Transverse colon (tissue), 4 donors: Measurements from ENCODE around the gene PDSS2. TPM values are rescaled to one million over a fixed set of nuclear protein-coding genes. Genes with fewer than 3 reads are reported as not detected.

Experiments used
- DNase-seq: peaks from one replicate; pipeline ENCODE4 v3.0.0-alpha.2; 2019
- H3K27ac ChIP-seq, 4 donors: fragments of 200-600 bp; sonication (generic); 2 replicates each; pipeline ENCODE4 v1.5.1; 2016 to 2018; ENCODE audit warnings: inconsistent platforms in 4 of 4
- H3K27me3 ChIP-seq: fragments of 200-600 bp; sonication (generic); 2 replicates; pipeline ENCODE4 v1.5.1; 2017; ENCODE audit warnings: inconsistent platforms
- H3K36me3 ChIP-seq, 4 donors: fragments of 200-600 bp; sonication (generic); 2 replicates each; pipeline ENCODE4 v1.5.1; 2017 to 2019; ENCODE audit warnings: inconsistent platforms in 4 of 4
- H3K4me1 ChIP-seq, 4 donors: fragments of 200-600 bp; sonication (generic); 2 replicates each; pipeline ENCODE4 v1.5.1; 2017 to 2020; ENCODE audit warnings: inconsistent platforms in 4 of 4
- H3K4me3 ChIP-seq, 4 donors: fragments of 200-600 bp; sonication (generic); 1 replicate in 1 of 4; 2 replicates in 3 of 4; pipeline versions ENCODE4 v1.5.1 to v1.6.1; 2017 to 2019; ENCODE audit warnings: inconsistent platforms in 4 of 4
- H3K9me3 ChIP-seq, 2 donors: fragments of 200-600 bp; sonication (generic); 2 replicates each; pipeline ENCODE4 v1.5.1; 2017 to 2019; ENCODE audit warnings: inconsistent platforms in 2 of 2
- EP300 ChIP-seq: sonication (generic); formaldehyde crosslinking; IDR thresholded peaks from one replicate; pipeline ENCODE4 v1.6.1; 2017; ENCODE audit warnings: antibody characterized with exemption, low read depth
- POLR2A ChIP-seq: fragments of 450-650 bp; IDR thresholded peaks from one replicate; pipeline ENCODE4 v1.6.1; 2016; ENCODE audit warnings: antibody characterized with exemption, mild to moderate bottlenecking, moderate library complexity
- POLR2AphosphoS5 ChIP-seq, 3 donors: sonication (generic); formaldehyde crosslinking; IDR thresholded peaks; one replicate each; pipeline ENCODE4 v1.6.1; 2016; ENCODE audit warnings: antibody characterized with exemption in 3 of 3
- WGBS, 2 donors: methylation state at CpG; one replicate each; pipeline ENCODE4 v1.1.5; 2018; ENCODE audit warnings: low coverage in 1 of 2; 5-methylcytosine and 5-hydroxymethylcytosine counted together
- in situ Hi-C, 4 donors: fragments of 200-750 bp; cut with MboI; loops; one replicate each; pipeline versions ENCODE4 v1.15.0 to v1.15.1; 2017; ENCODE audit warnings: low sequenced_read_pairs in 3 of 4, low pct_ligation_motif_present in 1 of 4, low pct_unique_long_range_greater_than_20kb in 1 of 4
- intact Hi-C: fragments of 100-400 bp; cut with DNase I; formaldehyde crosslinking; loops from one replicate; pipeline ENCODE4 v1.15.1; 2023; ENCODE audit warnings: low total_unique reads
- total RNA-seq, 4 donors: library from RNA; depleted of rRNA; stranded (reverse); fragments of >200 nt; gene quantifications; one replicate each; pipeline ENCODE4 v1.1.0, GENCODE V29; 2016
- TF ChIP-seq, protein P1 (sequence below), 5 experiments: fragments of 200-600 bp in 3 of 5; fragments of 450-650 bp in 2 of 5; sonication (generic) in 3 of 5; IDR thresholded peaks; 1 replicate in 2 of 5; 2 replicates in 3 of 5; pipeline ENCODE4 v1.5.1; 2016 to 2017; ENCODE audit warnings: antibody characterized with exemption in 5 of 5, inconsistent platforms in 3 of 5, mild to moderate bottlenecking in 2 of 5, moderate library complexity in 1 of 5

The PDSS2 gene
- total RNA-seq, 4 donors from 2014 or later = 3.0 to 32.5 (median 15.6) TPM

DNA sequence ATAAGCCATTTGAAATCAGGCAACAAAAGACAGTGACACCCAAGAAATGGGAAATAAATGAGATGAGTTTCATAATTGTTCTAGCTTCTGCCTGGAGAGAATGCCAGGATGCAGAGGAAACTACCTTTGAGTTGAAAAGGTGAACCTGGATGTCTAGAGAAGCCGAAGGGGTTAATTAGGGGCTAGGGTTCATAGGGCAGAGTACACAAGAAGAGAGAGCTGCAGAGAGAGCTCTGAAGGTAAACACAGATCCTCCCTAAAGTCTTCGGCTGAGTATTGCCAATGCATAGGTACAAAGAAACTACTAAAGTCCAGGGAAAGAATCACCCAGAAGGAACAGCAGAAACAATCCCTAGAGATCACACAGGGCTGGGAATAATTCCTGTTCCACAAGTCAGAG lies 224.4 kb downstream of the PDSS2 start:
- no peaks in the 10 kb centered on the region for H3K9me3 ChIP-seq
- in situ Hi-C loops (no loop called here), intact Hi-C loops (no loop called here)
- no peak for DNase-seq
- peaks cover 0 to 5% (median 2%) of the 10 kb centered on the region in 4 donors for H3K4me1 ChIP-seq
- 47 to 75% methylated on average over 2 of the region's 2 CpGs for WGBS, 2 donors
- no peaks in the 10 kb centered on the region for H3K27me3 ChIP-seq
- H3K27ac ChIP-seq = no peak overlapping the region
- H3K36me3 ChIP-seq = peaks cover 0 to 12% (median 0%) of the 10 kb centered on the region in 4 donors
- TF ChIP-seq EP300 = no peak
- TF ChIP-seq POLR2AphosphoS5 (IDR thresholded peaks at IDR 0.05) = no peak
- TF ChIP-seq, protein P1, sequence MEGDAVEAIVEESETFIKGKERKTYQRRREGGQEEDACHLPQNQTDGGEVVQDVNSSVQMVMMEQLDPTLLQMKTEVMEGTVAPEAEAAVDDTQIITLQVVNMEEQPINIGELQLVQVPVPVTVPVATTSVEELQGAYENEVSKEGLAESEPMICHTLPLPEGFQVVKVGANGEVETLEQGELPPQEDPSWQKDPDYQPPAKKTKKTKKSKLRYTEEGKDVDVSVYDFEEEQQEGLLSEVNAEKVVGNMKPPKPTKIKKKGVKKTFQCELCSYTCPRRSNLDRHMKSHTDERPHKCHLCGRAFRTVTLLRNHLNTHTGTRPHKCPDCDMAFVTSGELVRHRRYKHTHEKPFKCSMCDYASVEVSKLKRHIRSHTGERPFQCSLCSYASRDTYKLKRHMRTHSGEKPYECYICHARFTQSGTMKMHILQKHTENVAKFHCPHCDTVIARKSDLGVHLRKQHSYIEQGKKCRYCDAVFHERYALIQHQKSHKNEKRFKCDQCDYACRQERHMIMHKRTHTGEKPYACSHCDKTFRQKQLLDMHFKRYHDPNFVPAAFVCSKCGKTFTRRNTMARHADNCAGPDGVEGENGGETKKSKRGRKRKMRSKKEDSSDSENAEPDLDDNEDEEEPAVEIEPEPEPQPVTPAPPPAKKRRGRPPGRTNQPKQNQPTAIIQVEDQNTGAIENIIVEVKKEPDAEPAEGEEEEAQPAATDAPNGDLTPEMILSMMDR (IDR thresholded peaks at IDR 0.05) = no peak
- no peak for TF ChIP-seq POLR2A
- H3K4me3 ChIP-seq = no peak overlapping the region

DNA sequence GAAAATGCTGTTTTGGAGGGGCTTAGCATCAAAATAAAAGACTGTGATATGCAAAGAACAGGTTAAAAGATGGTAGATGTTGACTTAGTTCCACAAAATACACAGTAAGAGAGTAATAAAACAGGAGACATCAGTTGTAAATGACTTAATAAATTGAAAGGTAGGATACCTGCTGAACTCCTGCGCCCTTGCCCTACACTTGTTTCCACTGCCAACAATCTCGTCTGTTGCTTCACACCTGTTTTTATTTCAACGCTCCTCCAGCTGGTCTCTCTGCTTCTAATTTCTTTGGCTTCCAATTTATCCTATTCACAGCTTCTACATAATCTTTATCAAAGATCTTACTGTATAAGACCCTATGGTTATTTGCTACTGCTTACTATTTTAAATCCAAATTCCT lies 228.1 kb downstream of the PDSS2 start:
- H3K4me1 ChIP-seq = peaks cover 0 to 5% (median 2%) of the 10 kb centered on the region in 4 donors
- no peak for TF ChIP-seq POLR2A
- H3K9me3 ChIP-seq = no peaks in the 10 kb centered on the region
- intact Hi-C loops = no loop called here
- WGBS, 2 donors = 94 to 96% methylated on average over 3 of the region's 3 CpGs
- in situ Hi-C loops = no loop called here
- H3K36me3 ChIP-seq = no peaks in the 10 kb centered on the region
- no peak overlapping the region for H3K4me3 ChIP-seq
- no peak for DNase-seq
- no peak overlapping the region for H3K27ac ChIP-seq
- no peaks in the 10 kb centered on the region for H3K27me3 ChIP-seq

DNA sequence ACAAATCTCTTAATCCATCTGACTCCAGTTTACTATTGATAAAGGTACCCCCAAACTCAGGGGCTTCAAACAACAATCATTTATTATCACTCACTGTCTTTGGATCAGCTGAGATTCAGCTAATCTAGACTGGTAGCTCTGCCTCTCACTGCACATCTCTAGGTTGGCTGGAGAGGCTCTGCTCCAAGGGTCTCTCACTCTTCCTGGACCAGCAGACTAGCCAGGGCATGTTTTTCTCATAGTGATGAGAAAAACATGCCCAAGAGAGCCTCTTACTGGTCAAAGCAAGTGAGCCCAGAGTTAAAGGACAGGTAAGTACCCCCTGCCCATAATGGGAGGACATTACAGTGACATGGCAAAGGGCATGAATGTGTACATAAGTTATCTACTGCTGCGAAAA lies 228.9 kb downstream of the PDSS2 start:
- intact Hi-C loops (no loop called here), in situ Hi-C loops (no loop called here)
- Histone ChIP-seq H3K27ac (no peak overlapping the region), H3K9me3 (no peaks in the 10 kb centered on the region), H3K36me3 (no peaks in the 10 kb centered on the region), H3K4me1 (peaks cover 0 to 5% (median 2%) of the 10 kb centered on the region in 4 donors), H3K4me3 (no peak overlapping the region), H3K27me3 (no peaks in the 10 kb centered on the region)
- no peak for DNase-seq
- 85% methylated on average over 1 of the region's 1 CpG; no CpG with 5 or more reads in 1 of the 2 donors for WGBS, 2 donors
- TF ChIP-seq POLR2A (no peak), EP300 (no peak), POLR2AphosphoS5 (IDR thresholded peaks at IDR 0.05) (no peak)
- TF ChIP-seq, protein P1 (IDR thresholded peaks at IDR 0.05) = no peak

DNA sequence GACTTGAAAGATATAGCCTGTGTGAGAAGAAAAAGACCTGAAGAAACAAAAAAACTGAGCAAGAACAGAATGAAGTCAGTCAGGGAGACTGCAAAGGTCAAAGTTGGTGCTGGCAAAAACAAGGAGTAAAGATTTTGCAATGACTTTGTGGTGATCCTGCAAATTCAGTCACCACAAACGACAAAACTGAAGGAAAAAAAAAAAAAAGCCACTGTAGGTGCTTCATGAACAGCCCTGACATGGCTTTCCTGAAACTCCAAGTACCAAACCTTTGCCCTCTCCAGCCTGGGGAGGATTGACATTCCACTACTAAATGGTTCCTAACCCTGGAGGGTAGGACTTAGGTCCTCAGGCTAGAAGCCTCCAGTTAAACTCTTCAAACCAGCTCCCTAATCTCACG lies 229.3 kb downstream of the PDSS2 start:
- TF ChIP-seq, protein P1 (IDR thresholded peaks at IDR 0.05) = no peak
- TF ChIP-seq EP300 (no peak), POLR2AphosphoS5 (IDR thresholded peaks at IDR 0.05) (no peak), POLR2A (no peak)
- Histone ChIP-seq H3K27me3 (no peaks in the 10 kb centered on the region), H3K27ac (no peak overlapping the region), H3K4me1 (peaks cover 0 to 2% (median under 1%) of the 10 kb centered on the region in 4 donors), H3K9me3 (no peaks in the 10 kb centered on the region), H3K36me3 (no peaks in the 10 kb centered on the region), H3K4me3 (no peak overlapping the region)
- no peak for DNase-seq
- 62 to 89% methylated on average over 2 of the region's 2 CpGs for WGBS, 2 donors
- intact Hi-C loops = no loop called here
- in situ Hi-C loops = no loop called here

DNA sequence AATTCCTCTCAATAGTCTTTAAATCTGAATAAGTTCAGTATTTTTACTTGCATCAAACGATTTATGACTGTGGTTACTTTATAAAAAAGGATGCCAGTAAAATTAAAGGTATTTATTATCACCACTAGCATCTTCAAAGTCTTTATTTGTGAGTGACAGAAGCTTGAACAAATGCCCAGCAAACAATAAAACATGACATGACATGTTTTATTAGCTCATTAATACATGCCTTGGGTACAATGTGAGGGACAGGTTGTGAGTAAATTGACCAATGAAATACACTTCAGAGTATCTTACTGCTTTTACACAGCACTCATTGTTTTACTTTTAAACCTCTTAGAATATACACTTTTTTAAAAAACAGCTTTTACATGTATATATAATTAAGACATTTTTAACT lies 230.6 kb downstream of the PDSS2 start:
- H3K9me3 ChIP-seq = no peaks in the 10 kb centered on the region
- no peak overlapping the region for H3K27ac ChIP-seq
- intact Hi-C loops = no loop called here
- DNase-seq = no peak
- in situ Hi-C loops = no loop called here
- WGBS, 2 donors = 85 to 88% methylated on average over 1 of the region's 1 CpG
- no peaks in the 10 kb centered on the region for H3K36me3 ChIP-seq
- TF ChIP-seq, protein P1 (IDR thresholded peaks at IDR 0.05) = no peak
- no peak for TF ChIP-seq EP300
- no peak for TF ChIP-seq POLR2AphosphoS5 (IDR thresholded peaks at IDR 0.05)
- TF ChIP-seq POLR2A = no peak
- H3K4me3 ChIP-seq = no peak overlapping the region
- H3K27me3 ChIP-seq = no peaks in the 10 kb centered on the region
- H3K4me1 ChIP-seq = no peaks in the 10 kb centered on the region
